Natural killer cell (primary cell): ENCODE measurements around the gene MALRD1. TPM values are rescaled to one million over a fixed set of nuclear protein-coding genes. Genes with fewer than 3 reads are reported as not detected.

ENCODE experiments used
- ATAC-seq, 3 donors: fragments of 150-1000 bp in 2 of 3; fragments of 200-7000 bp in 1 of 3; cut with Tn5 transposase; 1 replicate in 1 of 3; 2 replicates in 2 of 3; pipeline ENCODE4 v1.10.0; 2021; ENCODE audit warnings: mild to moderate bottlenecking in 2 of 3, moderate library complexity in 2 of 3
- DNase-seq, 2 donors: peaks; one replicate each; pipeline versions ENCODE4 v3.0.0 to v3.0.0-alpha.2; 2013 to 2021; ENCODE audit warnings: mixed read lengths in 1 of 2
- H3K27ac ChIP-seq: one replicate; pipeline ENCODE4 v1.5.1; 2013; ENCODE audit warnings: mild to moderate bottlenecking, low read length
- H3K27me3 ChIP-seq: one replicate; pipeline ENCODE4 v1.6.1; 2013; ENCODE audit warnings: low read length; ENCODE audit not compliant: control insufficient read depth, insufficient read depth
- H3K36me3 ChIP-seq: one replicate; pipeline ENCODE4 v1.6.1; 2013; ENCODE audit warnings: low read length; ENCODE audit not compliant: control insufficient read depth, insufficient read depth
- H3K4me1 ChIP-seq: one replicate; pipeline ENCODE4 v1.6.1; 2013; ENCODE audit warnings: low read length; ENCODE audit not compliant: control insufficient read depth, insufficient read depth
- H3K4me3 ChIP-seq: one replicate; pipeline ENCODE4 v1.5.1; 2013; ENCODE audit warnings: low read length
- H3K9me3 ChIP-seq: one replicate; pipeline ENCODE4 v1.6.1; 2013; ENCODE audit warnings: low read length; ENCODE audit not compliant: control insufficient read depth, insufficient read depth
- H3K27ac Mint-ChIP-seq, 2 donors: one replicate each; pipeline ENCODE4 v1.8.0; 2022; ENCODE audit warnings: mild to moderate bottlenecking in 2 of 2, mixed read lengths in 2 of 2, moderate library complexity in 1 of 2
- H3K27me3 Mint-ChIP-seq, 2 donors: one replicate each; pipeline ENCODE4 v1.8.0; 2022; ENCODE audit warnings: low read depth in 2 of 2, mixed read lengths in 2 of 2
- H3K36me3 Mint-ChIP-seq: one replicate; pipeline ENCODE4 v1.8.0; 2022; ENCODE audit warnings: mixed read lengths
- H3K4me1 Mint-ChIP-seq, 2 donors: one replicate each; pipeline ENCODE4 v1.8.0; 2022; ENCODE audit warnings: mixed read lengths in 2 of 2
- H3K4me3 Mint-ChIP-seq: one replicate; pipeline ENCODE4 v1.8.0; 2022; ENCODE audit warnings: mild to moderate bottlenecking, moderate library complexity, mixed read lengths
- H3K9me3 Mint-ChIP-seq, 2 donors: one replicate each; pipeline ENCODE4 v1.8.0; 2022; ENCODE audit warnings: mixed read lengths in 2 of 2
- WGBS: methylation state at CpG from one replicate; pipeline ENCODE4 v1.1.7; 2013; ENCODE audit warnings: missing lambda C conversion rate; ENCODE audit not compliant: insufficient coverage; 5-methylcytosine and 5-hydroxymethylcytosine counted together
- intact Hi-C: fragments of 100-400 bp; cut with micrococcal nuclease; formaldehyde crosslinking; loops from one replicate; pipeline ENCODE4 v1.14.2; 2022
- total RNA-seq, 4 donors: library from RNA; stranded (reverse); fragments of 120-200 nt in 1 of 4; gene quantifications; one replicate each; pipeline versions ENCODE4 v1.2.3 to v1.2.4, GENCODE V29; 2013 to 2022
- TF ChIP-seq, protein P1 (sequence below): fragments of 200-600 bp; IDR thresholded peaks from one replicate; pipeline ENCODE4 v1.8.0; 2022; ENCODE audit warnings: antibody characterized with exemption

MALRD1 gene
- total RNA-seq, 3 donors from 2014 or later (not counting 1 experiment from before 2014, with no cell fraction given), result not detected

DNA sequence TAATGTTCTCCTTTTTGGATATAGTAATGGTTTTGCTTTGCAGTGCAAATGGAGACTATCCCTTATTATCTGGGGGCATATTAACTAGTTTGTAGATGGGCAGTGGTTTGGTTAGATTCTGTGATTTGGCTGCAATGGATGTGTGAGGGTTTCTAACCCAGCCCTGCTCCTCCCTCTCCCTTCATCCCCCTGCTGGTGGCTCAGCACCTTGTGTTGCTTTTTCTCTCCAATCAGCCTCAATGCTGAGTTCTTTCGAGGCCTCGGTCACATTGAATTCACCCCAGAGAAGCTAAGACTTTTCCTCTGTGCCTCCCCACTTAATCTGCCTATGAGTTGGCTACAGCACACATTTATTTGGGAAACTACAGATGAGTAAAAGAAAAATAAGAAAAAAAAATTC, 120.0 kb downstream of the MALRD1 start:
- peaks cover 6 to 13% of the 10 kb centered on the region in 2 donors for H3K9me3 Mint-ChIP-seq
- 69% methylated on average over 2 of the region's 2 CpGs for WGBS
- no peak for DNase-seq
- no peak overlapping the region for H3K4me3 ChIP-seq
- no peaks in the 10 kb centered on the region for H3K4me1 ChIP-seq
- H3K27ac Mint-ChIP-seq, result no peak overlapping the region
- no peak for ATAC-seq
- no peaks in the 10 kb centered on the region for H3K9me3 ChIP-seq
- H3K27me3 Mint-ChIP-seq, result no peaks in the 10 kb centered on the region
- no peaks in the 10 kb centered on the region for H3K36me3 Mint-ChIP-seq
- no peak overlapping the region for H3K4me3 Mint-ChIP-seq
- H3K27ac ChIP-seq, result no peak overlapping the region
- no peaks in the 10 kb centered on the region for H3K36me3 ChIP-seq
- no peaks in the 10 kb centered on the region for H3K4me1 Mint-ChIP-seq
- TF ChIP-seq, protein P1, sequence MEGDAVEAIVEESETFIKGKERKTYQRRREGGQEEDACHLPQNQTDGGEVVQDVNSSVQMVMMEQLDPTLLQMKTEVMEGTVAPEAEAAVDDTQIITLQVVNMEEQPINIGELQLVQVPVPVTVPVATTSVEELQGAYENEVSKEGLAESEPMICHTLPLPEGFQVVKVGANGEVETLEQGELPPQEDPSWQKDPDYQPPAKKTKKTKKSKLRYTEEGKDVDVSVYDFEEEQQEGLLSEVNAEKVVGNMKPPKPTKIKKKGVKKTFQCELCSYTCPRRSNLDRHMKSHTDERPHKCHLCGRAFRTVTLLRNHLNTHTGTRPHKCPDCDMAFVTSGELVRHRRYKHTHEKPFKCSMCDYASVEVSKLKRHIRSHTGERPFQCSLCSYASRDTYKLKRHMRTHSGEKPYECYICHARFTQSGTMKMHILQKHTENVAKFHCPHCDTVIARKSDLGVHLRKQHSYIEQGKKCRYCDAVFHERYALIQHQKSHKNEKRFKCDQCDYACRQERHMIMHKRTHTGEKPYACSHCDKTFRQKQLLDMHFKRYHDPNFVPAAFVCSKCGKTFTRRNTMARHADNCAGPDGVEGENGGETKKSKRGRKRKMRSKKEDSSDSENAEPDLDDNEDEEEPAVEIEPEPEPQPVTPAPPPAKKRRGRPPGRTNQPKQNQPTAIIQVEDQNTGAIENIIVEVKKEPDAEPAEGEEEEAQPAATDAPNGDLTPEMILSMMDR, result no peak
- no peaks in the 10 kb centered on the region for H3K27me3 ChIP-seq
- intact Hi-C loops, result no loop called here

DNA sequence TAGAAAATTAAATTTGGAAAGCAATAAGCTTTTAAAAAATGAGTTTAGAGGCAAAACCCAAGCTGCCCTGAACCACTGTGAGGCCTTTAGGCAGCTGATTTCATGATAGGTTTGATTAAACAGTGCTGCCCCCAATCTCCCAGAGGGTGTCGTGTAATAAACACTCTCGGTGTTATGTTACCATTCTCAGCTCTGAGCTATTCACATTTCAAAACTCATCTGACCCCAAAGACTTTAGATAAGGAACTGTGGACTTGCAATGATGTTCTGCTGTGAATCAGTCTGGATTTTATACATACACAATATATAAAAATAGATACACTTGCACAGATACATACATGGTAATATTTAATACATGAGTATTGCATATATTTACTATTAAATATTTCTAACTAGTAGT, 120.4 kb downstream of the MALRD1 start:
- H3K27ac Mint-ChIP-seq, result no peak overlapping the region
- H3K9me3 Mint-ChIP-seq, result peaks cover 6 to 13% of the 10 kb centered on the region in 2 donors
- TF ChIP-seq, protein P1, result no peak
- no peaks in the 10 kb centered on the region for H3K27me3 Mint-ChIP-seq
- H3K9me3 ChIP-seq, result no peaks in the 10 kb centered on the region
- H3K36me3 ChIP-seq, result no peaks in the 10 kb centered on the region
- intact Hi-C loops, result no loop called here
- H3K4me3 Mint-ChIP-seq, result no peak overlapping the region
- H3K4me1 ChIP-seq, result no peaks in the 10 kb centered on the region
- H3K4me3 ChIP-seq, result no peak overlapping the region
- 87% methylated on average over 2 of the region's 2 CpGs for WGBS
- H3K36me3 Mint-ChIP-seq, result no peaks in the 10 kb centered on the region
- DNase-seq (no peak), ATAC-seq (no peak)
- no peak overlapping the region for H3K27ac ChIP-seq
- no peaks in the 10 kb centered on the region for H3K4me1 Mint-ChIP-seq
- no peaks in the 10 kb centered on the region for H3K27me3 ChIP-seq

DNA sequence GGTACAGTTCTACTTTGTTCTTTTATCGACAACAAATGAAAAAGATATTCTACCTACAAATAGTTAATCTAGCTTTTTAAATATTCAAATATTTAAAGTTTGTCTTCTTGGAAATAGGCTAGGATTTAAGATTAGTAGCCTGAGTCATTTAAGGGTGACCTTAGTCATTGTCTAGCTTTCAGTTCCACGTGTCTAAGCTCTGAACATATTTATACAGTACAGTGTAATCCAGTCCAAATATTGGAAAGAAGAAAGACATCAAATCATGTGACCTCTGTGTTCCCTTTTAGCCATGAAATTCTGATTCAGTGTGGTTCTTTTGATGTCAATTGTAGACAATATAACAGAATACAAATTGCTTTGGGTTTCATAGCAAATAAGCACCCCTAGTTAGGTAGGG, 121.1 kb downstream of the MALRD1 start:
- no peaks in the 10 kb centered on the region for H3K4me1 Mint-ChIP-seq
- H3K9me3 ChIP-seq, result no peaks in the 10 kb centered on the region
- H3K4me1 ChIP-seq, result no peaks in the 10 kb centered on the region
- peaks cover 6 to 13% of the 10 kb centered on the region in 2 donors for H3K9me3 Mint-ChIP-seq
- H3K36me3 Mint-ChIP-seq, result no peaks in the 10 kb centered on the region
- H3K36me3 ChIP-seq, result no peaks in the 10 kb centered on the region
- H3K27ac ChIP-seq, result no peak overlapping the region
- no peaks in the 10 kb centered on the region for H3K27me3 Mint-ChIP-seq
- H3K4me3 Mint-ChIP-seq, result no peak overlapping the region
- intact Hi-C loops, result no loop called here
- no peak overlapping the region for H3K27ac Mint-ChIP-seq
- ATAC-seq, result no peak
- DNase-seq, result no peak
- no peaks in the 10 kb centered on the region for H3K27me3 ChIP-seq
- no peak overlapping the region for H3K4me3 ChIP-seq
- TF ChIP-seq, protein P1, result no peak
- WGBS, result 29% methylated on average over 1 of the region's 2 CpGs

GRCh38 chr10:19178675-19179074, 130.1 kb downstream of the MALRD1 start:
- Mint-ChIP-seq H3K27ac (no peak overlapping the region), H3K27me3 (no peaks in the 10 kb centered on the region), H3K36me3 (no peaks in the 10 kb centered on the region), H3K4me1 (no peaks in the 10 kb centered on the region), H3K4me3 (no peak overlapping the region), H3K9me3 (peaks cover 4 to 6% of the 10 kb centered on the region in 2 donors)
- no peak for ATAC-seq
- H3K27ac ChIP-seq, result no peak overlapping the region
- no peaks in the 10 kb centered on the region for H3K36me3 ChIP-seq
- no peaks in the 10 kb centered on the region for H3K27me3 ChIP-seq
- DNase-seq, result no peak
- TF ChIP-seq, protein P1, result no peak
- no peaks in the 10 kb centered on the region for H3K9me3 ChIP-seq
- no peaks in the 10 kb centered on the region for H3K4me1 ChIP-seq
- 91% methylated on average over 8 of the region's 8 CpGs for WGBS
- H3K4me3 ChIP-seq, result no peak overlapping the region
- intact Hi-C loops, result no loop called here
